A673 (cell line): ENCODE data around the gene PPP6R1. TPM values are rescaled to one million over a fixed set of nuclear protein-coding genes. Genes with fewer than 3 reads are reported as not detected.

Source experiments
- BruUV-seq: library from RNA; stranded (reverse); fragments of 400-500 nt; replicated peaks from 2 replicates; lab custom pipeline; 2021; lab: Mats Ljungman, UMichigan
- CTCF ChIA-PET: fragments of 300-600 bp; sonication (Branson Sonifier 250); formaldehyde crosslinking; loops from one replicate; lab custom pipeline; 2022; ENCODE audit warnings: antibody characterized with exemption; lab: Charles Lee
- POLR2A ChIA-PET: fragments of 300-600 bp; sonication (Branson Sonifier 250); formaldehyde crosslinking; loops from one replicate; lab custom pipeline; 2022; ENCODE audit warnings: antibody characterized with exemption; ENCODE audit not compliant: low non-redundant PET; lab: Charles Lee
- DNase-seq: peaks from one replicate; pipeline ENCODE4 v3.0.0-alpha.2; 2015; ENCODE audit warnings: low spot score
- H3K27ac ChIP-seq: fragments of 200-600 bp; sonication (generic); 2 replicates; pipeline ENCODE4 v1.5.1; 2016; ENCODE audit warnings: mixed run types, low read depth, mild to moderate bottlenecking, mixed read lengths, antibody characterized with exemption, low read length; ENCODE audit not compliant: poor library complexity, severe bottlenecking
- H3K27me3 ChIP-seq: fragments of 200-600 bp; sonication (generic); replicated peaks from 2 replicates; pipeline ENCODE4 v1.6.1; 2017; ENCODE audit warnings: mixed run types, low read depth, mild to moderate bottlenecking, mixed read lengths, antibody characterized with exemption, low read length; ENCODE audit not compliant: insufficient read depth, poor library complexity
- H3K36me3 ChIP-seq: fragments of 200-600 bp; sonication (generic); 2 replicates; pipeline ENCODE4 v1.6.1; 2016; ENCODE audit warnings: mixed run types, mild to moderate bottlenecking, mixed read lengths, antibody characterized with exemption, low read length; ENCODE audit not compliant: insufficient read depth, poor library complexity, severe bottlenecking
- H3K4me1 ChIP-seq: fragments of 200-600 bp; sonication (generic); 2 replicates; pipeline ENCODE4 v1.6.1; 2017; ENCODE audit warnings: mixed run types, mild to moderate bottlenecking, mixed read lengths, antibody characterized with exemption, low read length; ENCODE audit not compliant: insufficient read depth, poor library complexity, severe bottlenecking
- H3K4me3 ChIP-seq: fragments of 200-600 bp; sonication (generic); 2 replicates; pipeline ENCODE4 v1.5.1; 2016; ENCODE audit warnings: low read depth, mixed run types, mild to moderate bottlenecking, mixed read lengths, low read length; ENCODE audit not compliant: poor library complexity, severe bottlenecking
- H3K9me3 ChIP-seq: fragments of 200-600 bp; sonication (generic); 2 replicates; pipeline ENCODE4 v1.6.1; 2016; ENCODE audit warnings: mixed run types, low read depth, mild to moderate bottlenecking, mixed read lengths, antibody characterized with exemption, low read length; ENCODE audit not compliant: poor library complexity, severe bottlenecking
- CTCF ChIP-seq: fragments of 300-800, 200-600 bp; sonication (generic); conservative IDR thresholded peaks from 2 replicates; pipeline ENCODE4 v1.5.1; 2017; ENCODE audit warnings: low read depth, mild to moderate bottlenecking, antibody characterized with exemption, low read length, moderate library complexity, mixed read lengths
- EZH2 ChIP-seq: fragments of 200-600 bp; sonication (generic); IDR thresholded peaks from 2 replicates; pipeline ENCODE4 v1.6.1; 2017; ENCODE audit warnings: borderline replicate concordance, low read depth, mild to moderate bottlenecking, mixed read lengths, antibody characterized with exemption, low read length; ENCODE audit not compliant: poor library complexity, severe bottlenecking
- intact Hi-C: fragments of 100-400 bp; cut with micrococcal nuclease; formaldehyde crosslinking; loops from one replicate; pipeline ENCODE4 v1.10.0; 2022; ENCODE audit not compliant: unreplicated experiment
- total RNA-seq: library from RNA; stranded (reverse); gene quantifications from 2 replicates; pipeline ENCODE4 v1.2.3, GENCODE V29; 2021

The PPP6R1 gene
- total RNA-seq, 1 experiment from 2014 or later: 108 TPM

GRCh38 chr19:55304279-55304978 is 45.6 kb upstream of the PPP6R1 start:
- no peak for TF ChIP-seq CTCF
- no peak for TF ChIP-seq EZH2
- ChIA-PET POLR2A (no interaction called here), CTCF (no interaction called here)
- Histone ChIP-seq H3K36me3 (peaks cover 48% of the 10 kb centered on the region), H3K27ac (no peak overlapping the region), H3K27me3 (no peaks in the 10 kb centered on the region), H3K4me1 (peaks cover 4% of the 10 kb centered on the region), H3K9me3 (no peaks in the 10 kb centered on the region), H3K4me3 (no peak overlapping the region)
- intact Hi-C loops: loop anchor here (10.0 kb wide), 1 partner anchor 80 kb away; the partner anchor contains the start of genes RPL28 and TMEM238
- no TSS peak for BruUV-seq
- DNase-seq: peak; percentile 76

GRCh38 chr19:55303477-55303876 is 44.7 kb upstream of the PPP6R1 start:
- Histone ChIP-seq H3K4me1 (peaks cover 4% of the 10 kb centered on the region), H3K36me3 (peaks cover 42% of the 10 kb centered on the region), H3K27ac (no peak overlapping the region), H3K4me3 (no peak overlapping the region), H3K27me3 (no peaks in the 10 kb centered on the region), H3K9me3 (no peaks in the 10 kb centered on the region)
- DNase-seq: no peak
- POLR2A ChIA-PET: no interaction called here
- intact Hi-C loops: loop anchor here (10.0 kb wide), 1 partner anchor 81 kb away; the partner anchor contains the start of genes RPL28 and TMEM238
- no TSS peak for BruUV-seq
- no peak for TF ChIP-seq CTCF
- TF ChIP-seq EZH2: no peak
- CTCF ChIA-PET: no interaction called here

GRCh38 chr19:55302318-55302703 is 43.5 kb upstream of the PPP6R1 start:
- H3K4me1 ChIP-seq: peaks cover 4% of the 10 kb centered on the region
- no peak overlapping the region for H3K4me3 ChIP-seq
- no peaks in the 10 kb centered on the region for H3K27me3 ChIP-seq
- no peak for TF ChIP-seq EZH2
- TF ChIP-seq CTCF: no peak
- H3K9me3 ChIP-seq: no peaks in the 10 kb centered on the region
- no peak for DNase-seq
- intact Hi-C loops: loop anchor here (10.0 kb wide), 1 partner anchor 82 kb away; the partner anchor contains the start of genes RPL28 and TMEM238
- POLR2A ChIA-PET: no interaction called here
- CTCF ChIA-PET: no interaction called here
- H3K36me3 ChIP-seq: peaks cover 42% of the 10 kb centered on the region
- no TSS peak for BruUV-seq
- no peak overlapping the region for H3K27ac ChIP-seq
